Memory B cell (primary cell): ENCODE measurements around the gene C3orf18.

Source experiments
- ATAC-seq: fragments of 150-1000 bp; cut with Tn5 transposase; 2 replicates; pipeline ENCODE4 v1.10.0; 2021; ENCODE audit warnings: low read depth, mild to moderate bottlenecking, moderate library complexity
- DNase-seq, 2 donors: peaks; one replicate each; pipeline ENCODE4 v3.0.0; 2022; ENCODE audit warnings: low spot score in 2 of 2
- H3K27ac Mint-ChIP-seq: one replicate; pipeline ENCODE4 v1.8.0; 2022; ENCODE audit warnings: mild to moderate bottlenecking, moderate library complexity, mixed read lengths
- H3K27me3 Mint-ChIP-seq: one replicate; pipeline ENCODE4 v1.8.0; 2022; ENCODE audit warnings: mixed read lengths
- H3K36me3 Mint-ChIP-seq: one replicate; pipeline ENCODE4 v1.8.0; 2022; ENCODE audit warnings: mild to moderate bottlenecking, mixed read lengths
- H3K4me1 Mint-ChIP-seq: one replicate; pipeline ENCODE4 v1.8.0; 2022; ENCODE audit warnings: mixed read lengths
- H3K4me3 Mint-ChIP-seq: one replicate; pipeline ENCODE4 v1.8.0; 2022; ENCODE audit warnings: mild to moderate bottlenecking, moderate library complexity, mixed read lengths
- H3K9me3 Mint-ChIP-seq: one replicate; pipeline ENCODE4 v1.8.0; 2022; ENCODE audit warnings: mixed read lengths

C3orf18 gene

GRCh38 chr3:50557915-50558314, 9.6 kb downstream of the C3orf18 start:
- Mint-ChIP-seq H3K4me1 (no peaks in the 10 kb centered on the region), H3K27ac (no peak overlapping the region), H3K9me3 (no peaks in the 10 kb centered on the region), H3K4me3 (no peak overlapping the region), H3K36me3 (peaks cover 2% of the 10 kb centered on the region), H3K27me3 (peaks cover 7% of the 10 kb centered on the region)
- no peak for DNase-seq
- ATAC-seq, result no peak

DNA sequence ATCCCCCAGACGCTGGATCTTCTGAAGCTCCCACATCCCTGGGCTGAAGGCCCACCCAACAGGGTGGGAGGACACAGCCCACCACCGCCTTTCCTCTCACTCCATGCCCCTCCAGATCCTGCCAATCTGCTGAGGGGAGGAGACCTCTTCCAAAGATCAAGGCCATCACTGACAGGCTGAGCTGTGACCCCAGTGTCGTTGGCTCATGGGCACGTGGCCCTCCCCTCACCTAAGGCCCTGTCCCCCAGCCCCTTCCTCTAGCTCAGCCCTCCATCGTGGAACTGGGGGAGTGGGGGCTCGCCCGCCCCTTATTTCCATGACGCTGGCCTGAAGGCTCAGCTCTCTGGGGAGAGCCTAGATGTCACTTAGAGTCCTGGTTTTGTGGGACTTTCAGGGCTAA, 10.4 kb downstream of the C3orf18 start:
- ATAC-seq, result no peak

DNA sequence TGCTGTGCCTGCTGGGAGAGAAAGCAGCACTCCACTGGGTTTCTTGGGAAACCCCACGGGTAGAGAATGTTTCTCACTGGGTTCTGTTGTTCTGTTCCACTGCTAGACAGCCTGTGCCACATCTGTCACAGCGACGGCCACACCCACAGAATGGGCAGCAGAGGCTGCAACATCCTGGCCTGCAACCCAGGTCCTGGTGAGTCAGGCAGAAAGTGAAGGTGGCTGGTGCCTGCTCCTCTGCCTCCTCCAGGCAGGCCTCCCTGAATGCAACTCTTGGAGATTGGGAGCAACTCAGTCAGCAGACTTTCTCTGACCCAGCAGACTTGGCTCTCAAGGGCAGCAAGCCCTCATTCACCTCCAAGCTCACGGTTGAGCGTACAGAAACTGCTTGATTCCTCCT, 13.0 kb downstream of the C3orf18 start:
- Mint-ChIP-seq H3K27me3 (peaks cover 7% of the 10 kb centered on the region), H3K27ac (no peak overlapping the region), H3K4me1 (no peaks in the 10 kb centered on the region), H3K4me3 (no peak overlapping the region), H3K9me3 (no peaks in the 10 kb centered on the region), H3K36me3 (peaks cover 2% of the 10 kb centered on the region)
- DNase-seq (no peak), ATAC-seq (no peak)

More for the DNA sequence above, 10.4 kb downstream of the C3orf18 start:
- Mint-ChIP-seq H3K27me3 (peaks cover 7% of the 10 kb centered on the region), H3K9me3 (no peaks in the 10 kb centered on the region), H3K36me3 (peaks cover 2% of the 10 kb centered on the region), H3K27ac (no peak overlapping the region), H3K4me1 (no peaks in the 10 kb centered on the region), H3K4me3 (no peak overlapping the region)
- DNase-seq, result no peak

DNA sequence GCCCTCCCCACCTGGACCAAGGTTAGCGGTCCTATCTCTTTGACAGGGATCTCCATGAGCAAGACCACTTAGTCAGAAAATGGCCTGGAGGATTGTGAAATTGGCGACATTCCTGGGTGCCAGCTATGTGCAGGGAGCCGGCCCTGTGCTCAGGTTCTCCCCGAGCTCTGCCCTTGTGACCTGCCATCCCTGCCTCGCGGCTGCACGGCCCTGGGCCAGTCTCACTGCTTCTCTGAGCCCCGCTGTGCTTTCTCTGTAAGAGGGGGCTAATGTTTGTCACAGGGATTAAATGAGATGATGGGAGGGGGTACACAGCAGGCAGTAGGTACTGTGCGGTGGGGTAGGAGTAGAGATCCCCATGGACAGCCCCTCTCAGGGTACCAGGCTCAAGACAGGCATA, 14.9 kb downstream of the C3orf18 start:
- ATAC-seq (no peak), DNase-seq (no peak)
- Mint-ChIP-seq H3K36me3 (no peaks in the 10 kb centered on the region), H3K27me3 (peaks cover 7% of the 10 kb centered on the region), H3K27ac (no peak overlapping the region), H3K4me1 (no peaks in the 10 kb centered on the region), H3K4me3 (no peak overlapping the region), H3K9me3 (no peaks in the 10 kb centered on the region)

- Mint-ChIP-seq H3K4me3 (no peak overlapping the region), H3K9me3 (no peaks in the 10 kb centered on the region), H3K27me3 (peaks cover 7% of the 10 kb centered on the region), H3K4me1 (no peaks in the 10 kb centered on the region), H3K27ac (no peak overlapping the region), H3K36me3 (no peaks in the 10 kb centered on the region)
- ATAC-seq (no peak), DNase-seq (no peak)
Measured at GRCh38 chr3:50551681-50552435, 15.7 kb downstream of the C3orf18 start.

DNA sequence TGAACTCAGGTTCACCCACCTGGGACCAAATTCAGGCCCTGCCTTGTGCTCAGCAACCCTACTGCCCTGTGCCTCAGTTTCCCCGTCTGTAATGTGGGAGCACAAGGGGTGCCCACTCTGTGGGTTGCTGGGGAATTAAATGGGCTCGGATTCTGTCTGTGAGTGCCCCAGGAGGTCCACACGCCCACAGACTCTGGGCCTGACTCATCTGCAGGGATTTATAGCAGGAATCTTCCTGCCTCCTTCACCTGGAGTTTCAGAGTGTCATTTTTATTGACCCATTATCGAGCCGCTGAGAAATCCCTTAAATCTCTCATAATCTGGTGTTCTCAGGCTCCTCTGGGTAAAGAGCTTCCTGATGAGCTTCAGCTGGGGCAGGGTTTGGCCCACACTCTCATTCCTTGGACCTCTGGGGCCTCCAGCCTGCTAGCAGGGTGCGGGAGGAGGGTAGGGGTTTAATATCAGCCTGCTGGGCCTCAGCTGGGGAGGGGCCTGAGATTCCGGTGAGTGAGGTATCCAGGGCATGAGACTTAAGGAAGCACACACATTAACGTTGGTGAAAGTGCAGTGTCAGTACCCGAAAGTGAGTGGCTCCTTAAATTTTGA, 16.4 kb downstream of the C3orf18 start:
- Mint-ChIP-seq H3K36me3 (no peaks in the 10 kb centered on the region), H3K4me3 (no peak overlapping the region), H3K9me3 (no peaks in the 10 kb centered on the region), H3K27me3 (peaks cover 7% of the 10 kb centered on the region), H3K4me1 (no peaks in the 10 kb centered on the region), H3K27ac (no peak overlapping the region)
- DNase-seq (no peak), ATAC-seq (no peak)

GRCh38 chr3:50550079-50550736, 17.3 kb downstream of the C3orf18 start:
- H3K4me1 Mint-ChIP-seq, result no peaks in the 10 kb centered on the region
- H3K27me3 Mint-ChIP-seq, result peaks cover 5% of the 10 kb centered on the region
- peak; percentile 77 for ATAC-seq
- H3K9me3 Mint-ChIP-seq, result no peaks in the 10 kb centered on the region
- DNase-seq, result peak; percentile 48 to 68
- no peak overlapping the region for H3K27ac Mint-ChIP-seq
- H3K4me3 Mint-ChIP-seq, result no peak overlapping the region
- no peaks in the 10 kb centered on the region for H3K36me3 Mint-ChIP-seq

- no peak overlapping the region for H3K4me3 Mint-ChIP-seq
- no peak overlapping the region for H3K27ac Mint-ChIP-seq
- ATAC-seq (no peak), DNase-seq (no peak)
- no peaks in the 10 kb centered on the region for H3K9me3 Mint-ChIP-seq
- H3K36me3 Mint-ChIP-seq, result no peaks in the 10 kb centered on the region
- H3K4me1 Mint-ChIP-seq, result no peaks in the 10 kb centered on the region
- peaks cover 5% of the 10 kb centered on the region for H3K27me3 Mint-ChIP-seq
Measured at GRCh38 chr3:50549226-50549625, 18.3 kb downstream of the C3orf18 start.

DNA sequence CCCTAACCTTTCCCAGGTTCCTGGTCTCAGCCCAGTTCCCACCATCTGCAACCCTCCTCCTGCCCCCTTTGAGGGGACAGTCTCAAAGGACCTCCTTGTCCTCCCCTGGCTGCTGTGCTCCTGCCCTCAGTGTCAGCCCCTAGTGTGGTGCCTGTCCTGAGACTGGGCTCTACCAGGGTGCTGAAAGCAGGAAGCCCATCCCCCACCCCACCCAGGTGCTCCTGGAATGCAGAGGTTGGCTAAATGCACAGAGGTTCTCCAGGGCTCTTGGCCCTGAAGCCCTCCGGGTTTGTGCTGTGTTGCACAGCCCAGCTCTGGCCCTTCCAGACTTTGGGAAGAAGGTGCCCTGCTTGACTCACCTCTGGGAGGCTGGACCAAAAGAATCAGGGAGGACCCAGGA, 21.8 kb downstream of the C3orf18 start:
- ATAC-seq (no peak), DNase-seq (no peak)
- no peak overlapping the region for H3K4me3 Mint-ChIP-seq
- H3K27ac Mint-ChIP-seq, result no peak overlapping the region
- H3K9me3 Mint-ChIP-seq, result no peaks in the 10 kb centered on the region
- H3K4me1 Mint-ChIP-seq, result no peaks in the 10 kb centered on the region
- H3K36me3 Mint-ChIP-seq, result no peaks in the 10 kb centered on the region
- peaks cover 8% of the 10 kb centered on the region for H3K27me3 Mint-ChIP-seq

DNA sequence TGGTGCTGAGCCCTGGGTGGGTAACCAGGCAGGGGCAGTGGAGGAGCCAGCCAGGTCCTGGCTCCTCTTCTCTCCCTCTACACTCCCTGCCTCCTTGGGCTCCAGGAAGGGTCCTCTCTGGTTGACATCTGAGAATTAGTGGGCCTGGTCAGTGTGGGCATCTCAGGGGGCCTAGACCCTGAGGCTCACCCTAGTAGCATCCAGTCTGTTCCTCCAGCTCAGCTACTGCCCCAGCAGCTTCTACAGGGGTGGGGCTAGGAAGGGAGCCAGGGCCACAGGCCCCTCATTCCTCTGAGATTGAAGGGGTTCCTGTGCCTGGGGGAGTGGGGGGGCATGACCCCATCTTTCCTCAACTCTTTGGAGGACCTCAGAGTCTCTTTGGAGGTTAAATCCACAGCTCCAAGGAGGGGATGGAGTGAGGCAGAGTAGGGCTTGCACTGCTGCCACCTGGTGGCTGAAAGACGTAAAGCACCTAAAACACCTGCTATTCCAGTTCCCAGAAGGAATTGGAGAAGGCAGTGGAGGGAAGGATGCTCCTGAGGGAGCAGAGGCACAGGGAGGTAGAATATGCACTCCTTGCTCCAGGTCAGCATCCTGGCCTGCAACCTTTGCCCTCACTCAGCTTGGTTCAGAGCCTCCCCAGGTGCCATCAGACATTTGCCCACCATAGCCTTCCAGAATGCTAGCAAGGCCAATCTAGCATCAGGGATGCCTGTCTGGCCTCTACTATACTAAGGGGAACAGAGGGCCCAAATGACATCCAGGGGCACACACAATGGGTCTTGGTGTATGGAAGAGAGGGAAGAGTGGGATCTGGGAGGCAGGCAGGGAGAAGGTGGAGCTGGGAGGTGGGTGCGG, 25.1 kb downstream of the C3orf18 start:
- no peaks in the 10 kb centered on the region for H3K4me1 Mint-ChIP-seq
- ATAC-seq, result peak; percentile 53
- no peaks in the 10 kb centered on the region for H3K36me3 Mint-ChIP-seq
- peaks cover 20% of the 10 kb centered on the region for H3K27me3 Mint-ChIP-seq
- DNase-seq, result peak; percentile 61 to 69
- no peak overlapping the region for H3K27ac Mint-ChIP-seq
- H3K4me3 Mint-ChIP-seq, result no peak overlapping the region
- H3K9me3 Mint-ChIP-seq, result no peaks in the 10 kb centered on the region

- no peak for DNase-seq
- no peak overlapping the region for H3K4me3 Mint-ChIP-seq
- no peak overlapping the region for H3K27ac Mint-ChIP-seq
- no peak for ATAC-seq
- no peaks in the 10 kb centered on the region for H3K36me3 Mint-ChIP-seq
- H3K27me3 Mint-ChIP-seq, result peaks cover 31% of the 10 kb centered on the region
- no peaks in the 10 kb centered on the region for H3K9me3 Mint-ChIP-seq
- peaks cover 2% of the 10 kb centered on the region for H3K4me1 Mint-ChIP-seq
Measured at GRCh38 chr3:50539356-50540286, 27.9 kb downstream of the C3orf18 start.

DNA sequence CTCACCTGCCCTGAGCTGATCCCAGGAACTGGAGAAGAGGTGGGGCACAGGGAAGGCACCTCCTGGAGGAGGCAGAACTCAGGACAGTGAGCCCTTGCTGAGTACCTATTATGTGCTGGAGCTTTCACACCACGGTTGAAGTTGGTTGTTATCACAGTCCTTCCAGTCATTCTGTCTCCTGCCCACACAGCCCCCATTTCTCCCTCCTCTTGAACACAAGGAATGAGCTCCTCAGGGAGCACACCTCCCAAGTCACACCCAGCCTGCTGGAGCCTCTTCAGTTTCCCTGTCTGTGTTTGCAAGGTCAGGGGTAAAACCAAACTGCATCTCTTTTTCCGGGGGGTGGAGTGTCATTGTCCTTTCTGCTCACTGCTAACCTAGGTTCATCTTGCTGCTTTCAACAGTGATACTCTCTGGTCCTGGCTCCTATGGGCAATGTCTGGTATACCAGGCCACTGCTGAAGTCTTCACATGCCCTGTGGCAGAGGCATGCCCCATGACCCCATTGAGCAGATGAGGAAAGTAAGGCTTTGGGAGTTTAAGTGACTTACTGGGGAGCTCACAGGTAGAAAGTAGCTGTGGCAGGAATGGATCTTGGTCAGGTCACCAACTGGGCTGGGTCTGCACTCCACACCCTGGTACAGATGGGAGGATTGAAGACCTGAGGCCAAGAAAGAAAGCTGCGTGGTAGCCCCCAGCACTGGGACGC, 30.0 kb downstream of the C3orf18 start:
- ATAC-seq, result no peak
- DNase-seq, result no peak
- peaks cover 34% of the 10 kb centered on the region for H3K27me3 Mint-ChIP-seq
- peaks cover 2% of the 10 kb centered on the region for H3K4me1 Mint-ChIP-seq
- H3K36me3 Mint-ChIP-seq, result no peaks in the 10 kb centered on the region
- H3K4me3 Mint-ChIP-seq, result no peak overlapping the region
- H3K27ac Mint-ChIP-seq, result no peak overlapping the region
- no peaks in the 10 kb centered on the region for H3K9me3 Mint-ChIP-seq
